GM10266 (cell line): ENCODE measurements around the gene PIGK.

Source experiments
- DNase-seq: peaks from one replicate; pipeline ENCODE4 v3.0.0; 2012; ENCODE audit errors: extremely low spot score
- TF ChIP-seq, protein P1 (sequence below): IDR thresholded peaks from 2 replicates; pipeline ENCODE4 v1.5.1; 2012; ENCODE audit warnings: mild to moderate bottlenecking, low read depth; ENCODE audit not compliant: control insufficient read depth, insufficient read depth; ENCODE audit errors: missing control alignments

The PIGK gene

DNA sequence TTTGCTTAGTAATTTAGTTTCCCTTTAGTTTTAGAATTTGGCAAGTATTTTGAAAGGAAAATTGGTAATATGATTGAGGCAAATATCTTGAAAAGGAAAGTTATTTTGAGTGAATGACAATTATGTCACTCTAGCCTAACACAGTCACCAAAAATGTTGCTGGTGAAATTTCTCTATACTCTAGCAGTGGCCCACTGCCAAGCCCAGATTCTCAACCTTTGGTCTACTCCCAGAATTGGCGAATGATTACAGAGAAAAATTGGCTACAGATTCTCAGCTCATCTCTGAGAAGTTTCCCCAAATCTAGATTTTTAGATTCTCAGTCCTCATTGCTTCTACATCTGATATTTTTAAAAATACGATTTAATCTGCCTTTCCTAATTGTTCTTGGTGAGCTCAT, 84.9 kb downstream of the PIGK start:
- DNase-seq, result no peak
- TF ChIP-seq, protein P1, sequence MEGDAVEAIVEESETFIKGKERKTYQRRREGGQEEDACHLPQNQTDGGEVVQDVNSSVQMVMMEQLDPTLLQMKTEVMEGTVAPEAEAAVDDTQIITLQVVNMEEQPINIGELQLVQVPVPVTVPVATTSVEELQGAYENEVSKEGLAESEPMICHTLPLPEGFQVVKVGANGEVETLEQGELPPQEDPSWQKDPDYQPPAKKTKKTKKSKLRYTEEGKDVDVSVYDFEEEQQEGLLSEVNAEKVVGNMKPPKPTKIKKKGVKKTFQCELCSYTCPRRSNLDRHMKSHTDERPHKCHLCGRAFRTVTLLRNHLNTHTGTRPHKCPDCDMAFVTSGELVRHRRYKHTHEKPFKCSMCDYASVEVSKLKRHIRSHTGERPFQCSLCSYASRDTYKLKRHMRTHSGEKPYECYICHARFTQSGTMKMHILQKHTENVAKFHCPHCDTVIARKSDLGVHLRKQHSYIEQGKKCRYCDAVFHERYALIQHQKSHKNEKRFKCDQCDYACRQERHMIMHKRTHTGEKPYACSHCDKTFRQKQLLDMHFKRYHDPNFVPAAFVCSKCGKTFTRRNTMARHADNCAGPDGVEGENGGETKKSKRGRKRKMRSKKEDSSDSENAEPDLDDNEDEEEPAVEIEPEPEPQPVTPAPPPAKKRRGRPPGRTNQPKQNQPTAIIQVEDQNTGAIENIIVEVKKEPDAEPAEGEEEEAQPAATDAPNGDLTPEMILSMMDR, result no peak

DNA sequence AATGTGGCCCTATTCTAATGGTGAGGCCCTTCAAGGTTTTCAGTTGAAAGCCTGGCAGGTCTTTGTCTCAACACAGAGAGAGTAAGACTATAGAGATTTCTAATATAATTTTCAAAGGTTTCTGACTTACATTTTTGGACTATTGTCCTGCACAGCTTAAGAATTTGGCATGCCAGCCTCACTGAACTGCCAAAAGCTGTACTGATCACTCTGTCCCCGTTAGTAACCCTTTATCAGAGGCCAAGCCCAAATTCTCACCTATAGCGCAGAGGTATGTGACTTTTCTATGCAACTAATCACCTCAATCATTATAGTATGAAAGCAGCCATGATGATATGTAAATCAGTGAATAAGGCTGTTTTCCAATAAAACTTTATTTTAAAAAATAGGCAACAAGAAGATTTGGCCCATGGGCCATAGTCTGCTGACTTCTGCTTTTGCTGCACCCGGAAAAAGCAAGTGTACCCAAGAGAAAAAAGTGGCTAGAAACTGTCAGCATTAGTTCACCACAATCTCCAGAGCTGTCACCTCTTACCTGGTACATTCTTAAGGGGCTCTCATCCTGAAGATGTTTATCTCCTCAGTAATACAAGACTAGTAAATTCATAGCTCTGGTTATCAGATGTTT, 85.4 kb downstream of the PIGK start:
- TF ChIP-seq, protein P1, result no peak
- DNase-seq, result no peak

DNA sequence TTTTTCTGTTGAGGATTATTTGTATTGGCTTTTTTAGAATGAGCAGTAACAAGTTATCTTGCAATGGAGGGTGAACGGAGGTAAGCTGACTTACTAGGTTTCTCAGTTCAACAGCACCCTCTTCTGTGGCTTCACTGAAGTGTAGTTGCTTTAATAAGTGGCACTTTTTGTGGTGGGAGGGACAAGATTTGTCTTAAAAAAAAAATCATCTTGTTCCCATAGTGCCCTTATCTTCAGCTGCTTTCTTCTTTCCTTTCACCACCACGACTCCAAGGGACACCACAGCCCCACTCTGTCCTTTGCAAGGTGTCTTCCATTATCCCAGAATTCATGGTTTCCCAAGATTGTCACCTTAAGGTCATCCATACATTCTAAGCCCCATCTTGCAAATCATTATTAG, 92.9 kb downstream of the PIGK start:
- peak; percentile 25 for DNase-seq
- TF ChIP-seq, protein P1, result peak; percentile 65

DNA sequence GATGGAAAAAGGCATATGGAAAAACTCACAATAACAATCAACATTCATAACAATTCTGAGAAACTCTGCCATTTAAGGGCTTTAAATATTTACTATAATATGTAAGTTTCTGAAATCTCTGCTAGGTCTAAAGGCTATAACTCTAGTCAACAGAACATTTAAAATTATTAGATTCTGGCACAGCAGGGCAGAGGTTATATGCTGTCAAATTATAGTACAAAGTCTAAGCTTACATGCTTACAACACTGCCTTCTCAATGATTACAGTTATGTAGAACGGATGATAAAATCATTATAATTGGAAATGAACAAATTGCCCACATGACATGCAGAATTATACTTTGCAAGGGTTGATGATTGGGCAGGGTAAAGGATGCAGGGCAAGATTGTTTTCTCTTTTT, 97.7 kb downstream of the PIGK start:
- TF ChIP-seq, protein P1, result no peak
- no peak for DNase-seq

DNA sequence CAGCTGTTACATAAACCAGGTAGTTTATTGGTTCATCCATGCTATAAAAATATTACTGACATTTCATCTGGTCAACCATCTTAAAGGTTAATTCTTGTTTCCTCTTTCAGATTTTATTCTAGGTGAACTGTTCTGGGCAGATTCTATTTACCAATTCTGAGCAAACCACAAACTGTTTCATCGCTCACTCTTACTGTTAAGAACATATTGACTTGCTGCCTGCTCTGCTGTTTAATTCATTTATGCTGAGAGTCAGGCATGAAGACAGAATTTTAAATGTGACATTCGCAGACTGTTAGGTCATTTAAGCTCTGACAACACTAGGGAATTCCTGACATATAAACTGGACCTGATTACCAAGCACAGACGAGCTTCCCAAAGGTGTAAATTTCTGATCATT, 98.3 kb downstream of the PIGK start:
- DNase-seq, result no peak
- TF ChIP-seq, protein P1, result no peak

DNA sequence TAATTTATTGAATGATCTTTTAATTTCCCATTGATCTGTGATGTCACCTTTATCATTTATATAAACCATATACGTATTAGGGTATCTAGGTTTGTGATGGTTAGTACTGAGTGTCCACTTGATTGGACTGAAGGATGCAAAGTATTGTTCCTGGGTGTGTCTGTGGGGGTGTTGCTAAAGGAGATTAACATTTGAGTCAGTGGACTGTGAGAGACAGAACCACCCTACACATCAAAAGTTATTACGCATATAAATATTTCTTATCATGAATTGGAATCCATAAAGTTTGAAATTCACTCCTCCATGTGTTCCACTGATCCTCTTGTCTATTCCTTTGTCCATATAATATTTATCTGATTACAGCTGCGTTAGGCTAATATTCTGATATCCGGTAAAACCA, 100.5 kb downstream of the PIGK start:
- TF ChIP-seq, protein P1, result no peak
- no peak for DNase-seq

DNA sequence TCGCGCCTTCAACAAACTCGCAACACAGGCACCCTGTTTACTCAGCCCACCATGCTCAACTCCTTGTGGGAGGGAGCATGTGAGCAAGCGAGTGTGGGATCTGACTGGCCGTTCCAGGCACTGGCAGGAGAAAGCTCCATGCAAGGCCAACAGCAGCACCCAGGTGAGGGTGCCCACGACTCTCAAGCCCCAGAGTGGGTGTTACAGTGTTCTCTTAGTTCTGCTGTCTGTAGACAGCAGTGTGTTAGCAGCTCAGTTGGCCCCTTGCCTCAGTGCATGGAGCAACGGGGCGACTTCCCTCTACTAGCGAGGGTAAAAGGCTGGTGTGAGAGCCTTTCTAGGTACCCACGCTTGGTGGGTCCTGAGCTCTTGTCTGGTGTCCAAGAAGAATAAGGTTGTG, 114.6 kb downstream of the PIGK start:
- TF ChIP-seq, protein P1, result no peak
- DNase-seq, result no peak
